ENCODE data around the gene SSBP1. TPM values are rescaled to one million over a fixed set of nuclear protein-coding genes. Genes with fewer than 3 reads are reported as not detected.

The SSBP1 gene
- total RNA-seq, 3 donors from 2014 or later (not counting 1 experiment from before 2014, with no cell fraction given), result 98.7 to 112 (median 106) TPM

DNA sequence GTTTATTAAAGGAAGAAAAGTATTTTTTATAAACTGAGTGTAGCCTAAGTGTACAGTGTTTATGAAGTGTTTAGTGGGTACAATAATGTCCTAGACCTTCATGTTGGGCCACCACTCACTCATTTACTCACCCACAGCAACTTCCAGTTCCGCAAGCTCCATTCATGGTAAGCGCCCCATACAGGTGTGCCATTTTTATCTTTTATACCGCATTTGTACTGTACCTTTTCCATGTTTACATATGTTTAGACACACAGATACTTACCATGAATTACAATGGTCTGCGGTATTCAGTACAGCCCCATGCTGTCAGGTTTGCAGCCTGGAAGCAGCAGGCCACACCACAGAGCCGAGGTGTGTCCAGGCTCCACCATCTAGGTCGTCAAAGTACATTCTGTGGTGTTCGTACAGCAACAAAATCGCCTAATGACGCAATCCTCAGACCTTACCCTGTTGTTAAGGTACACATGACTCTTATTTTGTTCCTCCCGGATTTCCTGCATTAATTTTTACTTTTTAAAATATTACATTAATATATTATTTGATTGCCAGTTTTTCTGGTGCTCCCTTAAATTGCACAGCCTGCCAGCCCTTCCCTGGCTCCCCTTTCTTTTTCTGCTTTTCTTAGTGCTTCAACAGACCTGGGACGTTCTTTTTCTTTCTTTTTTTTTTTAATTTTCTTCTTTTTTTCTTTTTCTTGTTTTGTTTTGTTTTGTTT lies 881 bp upstream of the SSBP1 start:
- H3K9me3 Mint-ChIP-seq, result no peaks in the 10 kb centered on the region
- DNase-seq (peak; percentile 21 to 59), ATAC-seq (peak in 2 of 3 donors; percentile 33 to 66)
- Histone ChIP-seq H3K4me3 (ENCODE audit: low read length) (peak overlapping the region; percentile 81), H3K27ac (ENCODE audit: low read length) (peak overlapping the region; percentile 96), H3K36me3 (ENCODE audit: control insufficient read depth, insufficient read depth, low read length) (peaks cover 16% of the 10 kb centered on the region), H3K9me3 (ENCODE audit: control insufficient read depth, insufficient read depth, low read length) (no peaks in the 10 kb centered on the region), H3K4me1 (ENCODE audit: control insufficient read depth, insufficient read depth, low read length) (peaks cover 8% of the 10 kb centered on the region), H3K27me3 (ENCODE audit: control insufficient read depth, insufficient read depth, low read length) (no peaks in the 10 kb centered on the region)
- H3K4me3 Mint-ChIP-seq, result peak overlapping the region; percentile 100
- H3K36me3 Mint-ChIP-seq, result peaks cover 7% of the 10 kb centered on the region
- TF ChIP-seq, protein P1, sequence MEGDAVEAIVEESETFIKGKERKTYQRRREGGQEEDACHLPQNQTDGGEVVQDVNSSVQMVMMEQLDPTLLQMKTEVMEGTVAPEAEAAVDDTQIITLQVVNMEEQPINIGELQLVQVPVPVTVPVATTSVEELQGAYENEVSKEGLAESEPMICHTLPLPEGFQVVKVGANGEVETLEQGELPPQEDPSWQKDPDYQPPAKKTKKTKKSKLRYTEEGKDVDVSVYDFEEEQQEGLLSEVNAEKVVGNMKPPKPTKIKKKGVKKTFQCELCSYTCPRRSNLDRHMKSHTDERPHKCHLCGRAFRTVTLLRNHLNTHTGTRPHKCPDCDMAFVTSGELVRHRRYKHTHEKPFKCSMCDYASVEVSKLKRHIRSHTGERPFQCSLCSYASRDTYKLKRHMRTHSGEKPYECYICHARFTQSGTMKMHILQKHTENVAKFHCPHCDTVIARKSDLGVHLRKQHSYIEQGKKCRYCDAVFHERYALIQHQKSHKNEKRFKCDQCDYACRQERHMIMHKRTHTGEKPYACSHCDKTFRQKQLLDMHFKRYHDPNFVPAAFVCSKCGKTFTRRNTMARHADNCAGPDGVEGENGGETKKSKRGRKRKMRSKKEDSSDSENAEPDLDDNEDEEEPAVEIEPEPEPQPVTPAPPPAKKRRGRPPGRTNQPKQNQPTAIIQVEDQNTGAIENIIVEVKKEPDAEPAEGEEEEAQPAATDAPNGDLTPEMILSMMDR (IDR thresholded peaks at IDR 0.05), result no peak
- H3K4me1 Mint-ChIP-seq, result peaks cover 34 to 41% of the 10 kb centered on the region in 2 donors
- no peaks in the 10 kb centered on the region for H3K27me3 Mint-ChIP-seq (ENCODE audit: low read depth in 2 of 2)
- H3K27ac Mint-ChIP-seq, result peak overlapping the region; percentile 93 to 99
- intact Hi-C loops (cut with micrococcal nuclease), result loop anchor here (5.0 kb wide), 1 partner anchor 185 kb away; the partner anchor contains the start of gene AGK
- WGBS (ENCODE audit: insufficient coverage), result 58% methylated on average over 9 of the region's 11 CpGs

DNA sequence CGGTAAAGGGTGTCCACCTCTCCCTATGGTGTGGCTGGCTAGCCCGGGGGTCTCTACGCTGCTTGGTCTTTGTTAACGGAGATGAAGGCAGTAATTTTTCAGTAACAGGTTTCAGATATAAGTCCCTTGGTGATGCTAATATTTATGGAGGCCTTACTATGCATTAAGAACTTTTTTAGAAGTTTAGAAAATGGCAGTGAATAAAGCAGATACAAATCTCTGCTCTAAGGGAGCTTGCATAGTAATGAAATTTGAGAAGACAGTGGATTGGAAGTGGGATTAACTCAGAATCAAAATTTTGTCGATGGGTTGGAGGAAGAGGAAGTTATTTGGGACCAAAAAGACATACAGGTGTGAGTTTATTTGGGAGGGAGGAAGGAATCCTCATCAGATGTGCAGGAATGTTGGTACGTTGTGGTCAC lies 445 bp downstream of the SSBP1 start:
- H3K9me3 Mint-ChIP-seq, result no peaks in the 10 kb centered on the region
- H3K27ac Mint-ChIP-seq, result peak overlapping the region; percentile 93 to 99
- peak overlapping the region; percentile 100 for H3K4me3 Mint-ChIP-seq
- H3K36me3 ChIP-seq (ENCODE audit: control insufficient read depth, insufficient read depth, low read length), result peaks cover 29% of the 10 kb centered on the region
- DNase-seq (no peak), ATAC-seq (no peak)
- H3K27ac ChIP-seq (ENCODE audit: low read length), result peak overlapping the region; percentile 96
- H3K9me3 ChIP-seq (ENCODE audit: control insufficient read depth, insufficient read depth, low read length), result no peaks in the 10 kb centered on the region
- 0% methylated on average over 6 of the region's 6 CpGs for WGBS (ENCODE audit: insufficient coverage)
- peaks cover 8% of the 10 kb centered on the region for H3K4me1 ChIP-seq (ENCODE audit: control insufficient read depth, insufficient read depth, low read length)
- H3K27me3 Mint-ChIP-seq (ENCODE audit: low read depth in 2 of 2), result no peaks in the 10 kb centered on the region
- H3K4me3 ChIP-seq (ENCODE audit: low read length), result peak overlapping the region; percentile 81
- H3K36me3 Mint-ChIP-seq, result peaks cover 19% of the 10 kb centered on the region
- intact Hi-C loops (cut with micrococcal nuclease), result loop anchor here (1.0 to 5.0 kb wide), 3 partner anchors 37 to 186 kb away; partner anchors contain the start of gene AGK
- no peaks in the 10 kb centered on the region for H3K27me3 ChIP-seq (ENCODE audit: control insufficient read depth, insufficient read depth, low read length)
- peaks cover 39 to 47% of the 10 kb centered on the region in 2 donors for H3K4me1 Mint-ChIP-seq
- TF ChIP-seq, protein P1 (IDR thresholded peaks at IDR 0.05), result no peak

DNA sequence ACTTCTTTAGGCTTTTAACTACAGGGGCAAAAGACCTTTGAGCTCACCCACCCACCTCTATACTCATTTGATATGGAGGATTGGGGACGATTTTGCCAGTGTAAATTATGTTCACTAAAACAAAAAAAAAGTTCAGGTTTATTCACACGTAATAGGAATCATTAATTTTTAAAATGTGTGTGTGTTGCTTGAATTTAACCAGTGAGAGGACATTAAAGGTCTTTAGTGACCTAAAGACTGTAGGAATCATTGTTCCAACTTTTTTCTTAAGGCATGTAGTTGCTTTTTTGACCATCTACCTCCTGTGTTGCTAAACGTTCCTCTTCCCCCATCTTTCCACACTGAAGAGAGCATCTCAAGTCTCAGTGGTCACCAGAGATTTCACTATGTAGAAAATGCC lies 1.1 kb downstream of the SSBP1 start:
- no peaks in the 10 kb centered on the region for H3K9me3 Mint-ChIP-seq
- peaks cover 35% of the 10 kb centered on the region for H3K36me3 ChIP-seq (ENCODE audit: control insufficient read depth, insufficient read depth, low read length)
- WGBS (ENCODE audit: insufficient coverage), result 80% methylated on average over 2 of the region's 3 CpGs
- H3K4me3 Mint-ChIP-seq, result peak overlapping the region; percentile 100
- peak overlapping the region; percentile 74 to 99 for H3K27ac Mint-ChIP-seq
- no peak for DNase-seq
- no peak for ATAC-seq
- H3K4me1 ChIP-seq (ENCODE audit: control insufficient read depth, insufficient read depth, low read length), result peaks cover 8% of the 10 kb centered on the region
- no peaks in the 10 kb centered on the region for H3K9me3 ChIP-seq (ENCODE audit: control insufficient read depth, insufficient read depth, low read length)
- intact Hi-C loops (cut with micrococcal nuclease), result loop anchor here (5.0 kb wide), 1 partner anchor 187 kb away; the partner anchor contains the start of gene AGK
- TF ChIP-seq, protein P1 (IDR thresholded peaks at IDR 0.05), result no peak
- no peaks in the 10 kb centered on the region for H3K27me3 Mint-ChIP-seq (ENCODE audit: low read depth in 2 of 2)
- H3K27me3 ChIP-seq (ENCODE audit: control insufficient read depth, insufficient read depth, low read length), result no peaks in the 10 kb centered on the region
- H3K4me3 ChIP-seq (ENCODE audit: low read length), result no peak overlapping the region
- H3K4me1 Mint-ChIP-seq, result peaks cover 39 to 47% of the 10 kb centered on the region in 2 donors
- peaks cover 26% of the 10 kb centered on the region for H3K36me3 Mint-ChIP-seq
- H3K27ac ChIP-seq (ENCODE audit: low read length), result no peak overlapping the region
